GM18909 (cell line): ENCODE data around the gene KCNB1.

ENCODE experiments used
- ATAC-seq: cut with Tn5 transposase; IDR thresholded peaks from one replicate; pipeline ENCODE4 v1.9.1; 2021; ENCODE audit warnings: mild to moderate bottlenecking; ENCODE audit not compliant: unreplicated experiment, poor library complexity

Gene KCNB1

GRCh38 chr20:49446808-49447207 is 35.7 kb downstream of the KCNB1 start:
- no peak for ATAC-seq

GRCh38 chr20:49446080-49446479 is 36.4 kb downstream of the KCNB1 start:
- no peak for ATAC-seq

- no peak for ATAC-seq
These were observed 37.3 kb downstream of the KCNB1 start for GRCh38 chr20:49445176-49445575.

- no peak for ATAC-seq
These were observed 37.9 kb downstream of the KCNB1 start for GRCh38 chr20:49444553-49444990.

- no peak for ATAC-seq
These were observed 45.4 kb downstream of the KCNB1 start for GRCh38 chr20:49437057-49437456.

- no peak for ATAC-seq
These were observed 46.8 kb downstream of the KCNB1 start for GRCh38 chr20:49435639-49436038.

- ATAC-seq, result no peak
These were observed 49.1 kb downstream of the KCNB1 start for GRCh38 chr20:49433333-49433732.

GRCh38 chr20:49432550-49432949 is 49.9 kb downstream of the KCNB1 start:
- no peak for ATAC-seq

- no peak for ATAC-seq
These were observed 51.1 kb downstream of the KCNB1 start for GRCh38 chr20:49431329-49431728.

GRCh38 chr20:49430320-49430719 is 52.1 kb downstream of the KCNB1 start:
- ATAC-seq, result no peak

- no peak for ATAC-seq
These were observed 54.5 kb downstream of the KCNB1 start for GRCh38 chr20:49427751-49428518.

GRCh38 chr20:49426873-49427272 is 55.6 kb downstream of the KCNB1 start:
- no peak for ATAC-seq

GRCh38 chr20:49426395-49426794 is 56.1 kb downstream of the KCNB1 start:
- no peak for ATAC-seq

GRCh38 chr20:49424536-49424935 is 57.9 kb downstream of the KCNB1 start:
- ATAC-seq, result no peak

- ATAC-seq, result no peak
These were observed 60.3 kb downstream of the KCNB1 start for GRCh38 chr20:49422161-49422560.

- no peak for ATAC-seq
These were observed 61.6 kb downstream of the KCNB1 start for GRCh38 chr20:49420811-49421295.

- ATAC-seq, result no peak
These were observed 62.2 kb downstream of the KCNB1 start for GRCh38 chr20:49420292-49420691.

GRCh38 chr20:49419785-49420184 is 62.7 kb downstream of the KCNB1 start:
- no peak for ATAC-seq

GRCh38 chr20:49418809-49419208 is 63.7 kb downstream of the KCNB1 start:
- ATAC-seq, result no peak

GRCh38 chr20:49417843-49418555 is 64.5 kb downstream of the KCNB1 start:
- ATAC-seq, result no peak

GRCh38 chr20:49415668-49416044 is 66.8 kb downstream of the KCNB1 start:
- ATAC-seq, result no peak
